KOPT-K1 (cell line): ENCODE results near the gene CHD2.

Source experiments
- H3K27ac ChIP-seq: fragments of 200-600 bp; sonication (generic); 2 replicates; pipeline ENCODE4 v1.5.1; 2016; ENCODE audit warnings: antibody characterized with exemption, mild to moderate bottlenecking, low read depth, low read length; ENCODE audit not compliant: poor library complexity, severe bottlenecking
- H3K36me3 ChIP-seq: fragments of 200-600 bp; sonication (generic); 2 replicates; pipeline ENCODE4 v1.5.1; 2017; ENCODE audit warnings: antibody characterized with exemption, mild to moderate bottlenecking, low read length, moderate library complexity; ENCODE audit not compliant: insufficient read depth
- H3K9me3 ChIP-seq: fragments of 200-600 bp; sonication (generic); 2 replicates; pipeline ENCODE4 v1.5.1; 2017; ENCODE audit warnings: antibody characterized with exemption, low read length, mild to moderate bottlenecking; ENCODE audit not compliant: insufficient read depth, poor library complexity, severe bottlenecking

The CHD2 gene

GRCh38 chr15:92896561-92896960, 3.6 kb upstream of the CHD2 start:
- Histone ChIP-seq H3K9me3 (no peaks in the 10 kb centered on the region), H3K36me3 (peaks cover 77% of the 10 kb centered on the region), H3K27ac (no peak overlapping the region)

GRCh38 chr15:92897620-92898019, 2.5 kb upstream of the CHD2 start:
- Histone ChIP-seq H3K9me3 (no peaks in the 10 kb centered on the region), H3K27ac (no peak overlapping the region), H3K36me3 (peaks cover 73% of the 10 kb centered on the region)

- Histone ChIP-seq H3K9me3 (no peaks in the 10 kb centered on the region), H3K27ac (no peak overlapping the region), H3K36me3 (peaks cover 58% of the 10 kb centered on the region)
These were observed 1.0 kb upstream of the CHD2 start for GRCh38 chr15:92898988-92899582.

- peak overlapping the region; percentile 99 for H3K27ac ChIP-seq
- H3K36me3 ChIP-seq = peaks cover 53% of the 10 kb centered on the region
- H3K9me3 ChIP-seq = no peaks in the 10 kb centered on the region
These were observed 550 bp upstream of the CHD2 start for GRCh38 chr15:92899601-92899947.

GRCh38 chr15:92900731-92901071, 577 bp downstream of the CHD2 start:
- Histone ChIP-seq H3K9me3 (no peaks in the 10 kb centered on the region), H3K36me3 (peaks cover 43% of the 10 kb centered on the region), H3K27ac (peak overlapping the region; percentile 99)

- Histone ChIP-seq H3K36me3 (peaks cover 38% of the 10 kb centered on the region), H3K9me3 (no peaks in the 10 kb centered on the region), H3K27ac (peak overlapping the region; percentile 99)
These were observed 1.1 kb downstream of the CHD2 start for GRCh38 chr15:92901072-92901761.

GRCh38 chr15:92901995-92902394, 1.9 kb downstream of the CHD2 start:
- peaks cover 30% of the 10 kb centered on the region for H3K36me3 ChIP-seq
- H3K27ac ChIP-seq = peak overlapping the region; percentile 99
- no peaks in the 10 kb centered on the region for H3K9me3 ChIP-seq

GRCh38 chr15:92902737-92903593, 2.8 kb downstream of the CHD2 start:
- Histone ChIP-seq H3K36me3 (peaks cover 21% of the 10 kb centered on the region), H3K27ac (peak overlapping the region; percentile 99)

GRCh38 chr15:92903631-92903965, 3.5 kb downstream of the CHD2 start:
- H3K36me3 ChIP-seq = peaks cover 20% of the 10 kb centered on the region
- no peaks in the 10 kb centered on the region for H3K9me3 ChIP-seq
- H3K27ac ChIP-seq = peak overlapping the region; percentile 99

More at GRCh38 chr15:92902737-92903593, 2.8 kb downstream of the CHD2 start:
- no peaks in the 10 kb centered on the region for H3K9me3 ChIP-seq

- Histone ChIP-seq H3K9me3 (no peaks in the 10 kb centered on the region), H3K36me3 (peaks cover 21% of the 10 kb centered on the region)
These were observed 4.0 kb downstream of the CHD2 start for GRCh38 chr15:92903966-92904721.

GRCh38 chr15:92904722-92905571, 4.8 kb downstream of the CHD2 start:
- peak overlapping the region; percentile 99 for H3K27ac ChIP-seq
- peaks cover 27% of the 10 kb centered on the region for H3K36me3 ChIP-seq
- no peaks in the 10 kb centered on the region for H3K9me3 ChIP-seq

More at GRCh38 chr15:92903966-92904721, 4.0 kb downstream of the CHD2 start:
- H3K27ac ChIP-seq = peak overlapping the region; percentile 99

GRCh38 chr15:92906020-92906419, 5.9 kb downstream of the CHD2 start:
- Histone ChIP-seq H3K27ac (peak overlapping the region; percentile 99), H3K9me3 (no peaks in the 10 kb centered on the region), H3K36me3 (peaks cover 38% of the 10 kb centered on the region)

- peak overlapping the region; percentile 99 for H3K27ac ChIP-seq
- H3K9me3 ChIP-seq = no peaks in the 10 kb centered on the region
- H3K36me3 ChIP-seq = peaks cover 39% of the 10 kb centered on the region
These were observed 6.5 kb downstream of the CHD2 start for GRCh38 chr15:92906563-92907081.

GRCh38 chr15:92907229-92907628, 7.1 kb downstream of the CHD2 start:
- H3K9me3 ChIP-seq = no peaks in the 10 kb centered on the region
- peak overlapping the region; percentile 99 for H3K27ac ChIP-seq
- peaks cover 39% of the 10 kb centered on the region for H3K36me3 ChIP-seq
